ENCODE data around the gene FGF14. TPM values are rescaled to one million over a fixed set of nuclear protein-coding genes. Genes with fewer than 3 reads are reported as not detected.

The FGF14 gene
- total and polyA plus RNA-seq, 2 experiments from 2014 or later = 0.73 TPM; not detected in 1

- Histone ChIP-seq H3K27me3 (no peaks in the 10 kb centered on the region), H3K4me3 (no peak overlapping the region), H3K4me1 (ENCODE audit: insufficient read depth) (no peaks in the 10 kb centered on the region), H4K20me1 (ENCODE audit: insufficient read depth, poor library complexity, severe bottlenecking) (no peaks in the 10 kb centered on the region), H3K27ac (no peak overlapping the region), H3K9me2 (replicated peaks; ENCODE audit: insufficient read depth) (no peaks in the 10 kb centered on the region), H3K9me3 (ENCODE audit: low read depth) (no peaks in the 10 kb centered on the region), H3K4me2 (no peak overlapping the region), H3K36me3 (replicated peaks; ENCODE audit: insufficient read depth, low read depth) (no peaks in the 10 kb centered on the region), H3K79me2 (no peaks in the 10 kb centered on the region), H2AFZ (no peak overlapping the region)
- TF ChIP-seq EZH2phosphoT487 (IDR thresholded peaks at IDR 0.05; ENCODE audit: low read depth, severe bottlenecking, unreplicated experiment) (no peak), EZH2 (IDR thresholded peaks at IDR 0.05; ENCODE audit: borderline replicate concordance) (no peak), CTCF (IDR thresholded peaks at IDR 0.05; ENCODE audit: poor library complexity) (no peak)
- WGBS (ENCODE audit: low lambda C conversion rate, missing lambda C conversion rate) = 72% methylated on average over 2 of the region's 2 CpGs
- no peak for DNase-seq (ENCODE audit: low spot score)
Measured at GRCh38 chr13:101698400-101698799, 703.4 kb downstream of the FGF14 start.

GRCh38 chr13:101697745-101698144 lies 704.1 kb downstream of the FGF14 start:
- Histone ChIP-seq H3K9me3 (ENCODE audit: low read depth) (no peaks in the 10 kb centered on the region), H3K27ac (no peak overlapping the region), H3K27me3 (no peaks in the 10 kb centered on the region), H3K9me2 (replicated peaks; ENCODE audit: insufficient read depth) (no peaks in the 10 kb centered on the region), H3K4me1 (ENCODE audit: insufficient read depth) (no peaks in the 10 kb centered on the region), H3K79me2 (no peaks in the 10 kb centered on the region), H3K36me3 (replicated peaks; ENCODE audit: insufficient read depth, low read depth) (no peaks in the 10 kb centered on the region), H3K4me2 (no peak overlapping the region), H4K20me1 (ENCODE audit: insufficient read depth, poor library complexity, severe bottlenecking) (no peaks in the 10 kb centered on the region), H2AFZ (no peak overlapping the region), H3K4me3 (no peak overlapping the region)
- WGBS (ENCODE audit: low lambda C conversion rate, missing lambda C conversion rate) = 79% methylated on average over 3 of the region's 3 CpGs
- TF ChIP-seq EZH2 (IDR thresholded peaks at IDR 0.05; ENCODE audit: borderline replicate concordance) (no peak), CTCF (IDR thresholded peaks at IDR 0.05; ENCODE audit: poor library complexity) (no peak), EZH2phosphoT487 (IDR thresholded peaks at IDR 0.05; ENCODE audit: low read depth, severe bottlenecking, unreplicated experiment) (no peak)
- no peak for DNase-seq (ENCODE audit: low spot score)

GRCh38 chr13:101695870-101696516 lies 705.9 kb downstream of the FGF14 start:
- 96% methylated on average over 4 of the region's 4 CpGs for WGBS (ENCODE audit: low lambda C conversion rate, missing lambda C conversion rate)
- H3K36me3 ChIP-seq (replicated peaks; ENCODE audit: insufficient read depth, low read depth) = no peaks in the 10 kb centered on the region
- H2AFZ ChIP-seq = no peak overlapping the region
- H3K4me3 ChIP-seq = no peak overlapping the region
- H4K20me1 ChIP-seq (ENCODE audit: insufficient read depth, poor library complexity, severe bottlenecking) = no peaks in the 10 kb centered on the region
- no peak overlapping the region for H3K27ac ChIP-seq
- H3K4me2 ChIP-seq = no peak overlapping the region
- H3K79me2 ChIP-seq = no peaks in the 10 kb centered on the region
- no peaks in the 10 kb centered on the region for H3K27me3 ChIP-seq
- H3K9me3 ChIP-seq (ENCODE audit: low read depth) = no peaks in the 10 kb centered on the region
- H3K9me2 ChIP-seq (replicated peaks; ENCODE audit: insufficient read depth) = no peaks in the 10 kb centered on the region
- TF ChIP-seq CTCF (IDR thresholded peaks at IDR 0.05; ENCODE audit: poor library complexity) (no peak), EZH2phosphoT487 (IDR thresholded peaks at IDR 0.05; ENCODE audit: low read depth, severe bottlenecking, unreplicated experiment) (no peak), EZH2 (IDR thresholded peaks at IDR 0.05; ENCODE audit: borderline replicate concordance) (no peak)
- no peaks in the 10 kb centered on the region for H3K4me1 ChIP-seq (ENCODE audit: insufficient read depth)
- DNase-seq (ENCODE audit: low spot score) = no peak
